GM19463 (cell line): ENCODE data around the gene BEND6.

Experiments
- ATAC-seq: cut with Tn5 transposase; IDR thresholded peaks from one replicate; pipeline ENCODE4 v1.9.1; 2021; ENCODE audit warnings: mild to moderate bottlenecking, moderate library complexity; ENCODE audit not compliant: unreplicated experiment

BEND6 gene

DNA sequence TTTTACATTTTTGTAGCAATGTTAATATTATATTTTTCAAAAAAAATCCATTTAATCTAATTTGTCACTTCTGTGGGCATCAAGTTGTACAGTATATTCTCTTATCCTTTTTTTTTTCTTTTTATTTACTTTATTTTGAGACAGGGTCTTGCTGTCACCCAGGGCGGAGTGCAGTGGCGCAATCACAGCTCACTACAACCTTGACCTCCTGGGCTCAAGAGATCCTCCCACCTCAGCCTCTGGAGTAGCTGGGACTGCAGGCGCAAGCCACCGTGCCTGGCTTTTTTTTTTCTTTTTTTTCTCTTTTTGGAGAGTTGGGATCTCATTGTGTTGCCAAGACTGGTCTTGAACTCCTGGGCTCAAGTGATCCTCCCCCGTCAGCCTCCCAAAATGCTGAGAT, 14.4 kb upstream of the BEND6 start:
- ATAC-seq, result no peak

DNA sequence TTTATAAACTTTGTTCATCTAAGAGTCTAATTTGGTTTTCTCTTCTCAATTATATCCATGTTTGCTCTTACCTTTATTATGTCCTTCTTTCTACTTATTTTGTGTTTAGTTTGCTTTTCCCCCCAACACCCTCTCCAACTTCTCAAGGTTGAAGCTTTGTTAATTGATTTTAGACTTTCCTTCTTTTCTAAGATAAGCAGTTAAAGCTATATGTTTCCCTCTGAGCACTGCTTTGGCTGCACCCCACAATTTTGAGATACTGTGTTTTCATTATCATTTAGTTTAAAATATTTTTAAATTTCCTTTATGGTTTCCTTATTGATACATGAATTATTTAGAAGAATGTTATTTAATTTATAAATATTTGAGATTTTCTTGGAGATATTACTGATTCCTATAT, 13.9 kb upstream of the BEND6 start:
- ATAC-seq, result no peak

DNA sequence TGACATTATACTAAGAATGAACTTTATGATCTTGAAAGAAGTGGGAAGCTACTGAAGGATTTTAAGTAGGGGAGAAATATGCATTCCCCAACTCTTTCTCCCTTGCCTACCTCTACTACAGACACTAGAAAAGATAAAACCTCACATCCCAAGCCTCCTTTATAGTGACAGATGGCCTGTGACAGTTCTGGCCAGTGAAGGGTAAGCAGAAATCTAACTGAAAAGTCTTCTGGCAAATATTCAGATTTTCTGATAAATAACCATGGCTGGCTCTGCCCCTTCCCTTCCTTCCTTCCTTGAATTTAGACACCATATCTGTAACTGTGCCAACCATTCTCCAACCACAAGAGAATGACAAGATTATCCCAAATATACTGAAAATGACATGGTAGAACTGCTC, 10.2 kb upstream of the BEND6 start:
- no peak for ATAC-seq

DNA sequence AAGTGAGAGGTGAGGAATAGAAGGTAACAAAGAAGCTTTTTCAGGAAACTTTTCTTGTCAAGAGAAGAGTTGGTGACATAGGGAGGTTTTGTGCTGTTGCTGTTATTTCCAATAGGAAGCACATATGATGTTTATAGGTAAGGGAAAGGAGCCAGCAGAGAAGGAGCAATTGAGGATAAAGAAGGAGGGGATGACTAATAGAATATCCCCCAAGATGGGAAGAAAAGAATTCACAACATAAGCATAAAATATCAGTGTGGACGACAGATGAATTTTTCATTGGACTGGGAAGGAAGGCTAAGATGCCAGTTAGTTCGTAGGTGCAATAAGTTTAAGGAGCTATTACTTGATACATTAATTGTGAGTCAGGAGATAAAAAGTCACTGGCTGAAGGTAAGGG, 8.5 kb upstream of the BEND6 start:
- ATAC-seq, result no peak

DNA sequence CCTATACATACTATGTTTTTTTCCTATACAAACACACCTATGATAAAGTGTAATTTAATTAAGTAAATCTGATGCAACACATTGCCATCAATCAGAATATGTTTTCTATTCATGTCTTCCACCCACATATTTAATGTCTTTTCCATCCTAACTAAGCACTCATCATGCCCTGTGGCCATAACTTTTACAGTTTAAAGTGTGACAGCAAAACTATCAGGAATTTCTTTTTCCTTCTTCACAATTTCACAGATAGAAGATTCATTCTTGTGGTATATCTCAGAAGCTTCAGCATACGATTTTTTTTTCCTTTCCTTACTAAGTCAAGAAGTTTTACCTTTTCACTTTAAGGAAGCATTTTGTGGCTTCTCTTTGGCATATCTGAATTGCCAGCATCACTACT, 7.0 kb upstream of the BEND6 start:
- ATAC-seq, result no peak

DNA sequence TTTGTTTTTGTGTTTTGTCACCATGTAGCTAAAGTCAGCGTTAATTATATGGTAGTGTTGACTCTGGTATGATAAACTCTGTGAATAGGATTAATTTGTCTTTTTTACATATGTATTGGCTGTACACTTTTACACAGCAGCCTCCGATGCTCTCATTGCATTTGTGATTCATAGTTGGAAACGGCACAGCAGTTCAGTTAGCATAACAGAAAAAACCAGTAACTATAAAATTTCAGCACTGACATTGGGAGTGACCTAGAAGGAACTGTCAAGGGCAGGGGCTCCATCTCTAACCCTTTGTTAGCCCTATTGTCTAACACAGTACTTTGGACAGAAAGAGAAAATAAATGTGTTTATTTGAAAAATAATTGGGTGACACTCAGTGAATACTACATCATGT, 5.6 kb upstream of the BEND6 start:
- ATAC-seq, result no peak

DNA sequence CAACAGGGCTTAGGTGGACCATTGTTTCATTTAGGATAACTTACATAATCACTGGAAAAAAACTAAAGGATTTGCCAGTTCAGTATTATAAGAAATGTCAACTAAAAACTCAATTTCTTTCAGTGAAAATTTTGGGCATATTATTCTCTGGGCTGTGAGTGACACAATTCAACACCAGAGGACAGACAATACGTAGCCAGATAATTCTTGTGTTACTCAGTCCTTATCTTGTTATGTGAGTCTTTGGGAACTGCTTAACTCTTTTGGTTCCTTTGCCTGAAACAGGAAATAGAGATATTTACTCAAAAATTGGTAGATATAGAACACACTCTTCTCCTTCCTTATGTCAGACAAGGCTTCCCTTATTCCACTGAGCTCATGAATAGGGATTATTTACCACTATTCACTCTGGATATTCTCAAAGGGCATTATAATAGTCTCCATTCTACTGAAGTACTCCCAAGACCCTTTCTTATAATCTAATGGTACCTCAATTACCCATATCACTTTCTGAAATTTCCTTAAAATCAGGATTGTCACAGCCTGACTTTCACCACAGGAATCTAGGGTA, 4.9 kb upstream of the BEND6 start:
- ATAC-seq, result no peak

DNA sequence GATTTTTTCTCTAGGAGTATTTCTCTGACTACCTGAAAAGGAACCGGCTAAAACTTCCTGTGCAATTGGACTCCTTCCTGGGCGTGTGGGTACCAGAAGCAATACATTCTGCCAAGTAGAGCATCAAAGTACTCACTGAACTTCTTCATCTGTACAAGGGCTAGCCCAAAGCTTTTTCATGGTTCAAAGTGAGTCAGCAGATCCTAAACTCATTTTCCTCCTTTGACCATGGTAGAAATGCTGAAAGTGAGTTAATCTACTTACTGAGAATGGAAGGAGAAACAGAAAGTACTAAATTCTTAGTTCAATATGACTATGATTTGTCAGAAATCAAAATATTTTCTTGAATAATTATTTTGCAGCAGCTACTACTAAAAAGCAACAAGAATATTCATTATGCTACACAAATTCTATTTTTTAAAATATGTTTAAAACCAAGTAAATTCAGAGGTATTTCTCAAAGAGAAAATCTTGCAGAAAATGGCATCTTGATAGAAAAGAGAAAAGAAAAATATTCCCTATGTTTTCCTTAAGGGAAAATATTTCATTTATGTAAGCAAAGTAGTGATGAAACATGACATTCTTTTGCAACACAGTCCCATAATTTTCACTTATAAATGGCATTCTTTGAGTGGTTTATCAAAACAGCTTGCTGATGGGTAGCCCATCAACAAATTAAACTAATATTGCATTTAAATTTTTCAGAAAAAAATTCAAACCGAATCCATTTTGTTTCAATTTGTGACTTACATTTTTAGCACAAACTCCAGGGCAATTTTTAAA, 3.7 kb upstream of the BEND6 start:
- ATAC-seq, result no peak

DNA sequence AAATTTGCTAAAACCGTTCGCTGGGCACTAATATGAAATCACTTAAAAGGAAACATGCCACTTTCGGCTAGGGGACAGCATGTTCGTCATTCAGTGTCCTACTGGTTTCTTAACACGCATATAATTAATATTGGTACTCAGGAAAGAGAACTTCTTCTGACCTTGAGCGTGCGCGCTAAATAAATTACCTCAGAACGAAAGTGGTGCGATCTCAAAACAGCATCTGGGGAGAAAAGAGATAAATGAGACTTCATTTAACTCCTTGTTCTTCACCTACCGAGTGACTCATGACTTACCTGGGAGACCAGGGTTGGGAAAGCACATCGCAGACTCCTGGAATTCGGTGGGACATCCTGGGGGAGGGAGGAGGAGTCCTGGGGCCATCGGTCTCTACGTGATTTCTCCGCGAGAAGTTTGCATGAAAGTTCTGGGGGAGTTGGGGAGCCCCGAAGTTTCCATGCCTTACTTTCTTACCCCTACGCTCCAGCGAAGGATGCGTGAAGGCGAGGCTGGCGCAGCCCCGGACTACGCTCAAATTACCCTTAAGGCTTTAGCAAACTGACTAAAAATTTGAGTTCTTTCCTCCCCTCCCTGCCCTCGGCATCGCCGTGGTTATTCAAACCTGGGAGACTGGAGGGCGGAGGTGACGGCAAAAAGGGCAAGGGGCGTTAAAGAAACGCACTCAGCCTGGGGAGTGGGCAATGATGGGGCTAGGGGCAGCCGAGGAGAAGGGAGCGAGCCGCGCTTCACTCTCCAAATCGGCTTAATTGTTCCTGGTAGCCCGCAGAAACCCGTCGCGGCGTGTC, 1.1 kb upstream of the BEND6 start:
- ATAC-seq, result peak; percentile 13

DNA sequence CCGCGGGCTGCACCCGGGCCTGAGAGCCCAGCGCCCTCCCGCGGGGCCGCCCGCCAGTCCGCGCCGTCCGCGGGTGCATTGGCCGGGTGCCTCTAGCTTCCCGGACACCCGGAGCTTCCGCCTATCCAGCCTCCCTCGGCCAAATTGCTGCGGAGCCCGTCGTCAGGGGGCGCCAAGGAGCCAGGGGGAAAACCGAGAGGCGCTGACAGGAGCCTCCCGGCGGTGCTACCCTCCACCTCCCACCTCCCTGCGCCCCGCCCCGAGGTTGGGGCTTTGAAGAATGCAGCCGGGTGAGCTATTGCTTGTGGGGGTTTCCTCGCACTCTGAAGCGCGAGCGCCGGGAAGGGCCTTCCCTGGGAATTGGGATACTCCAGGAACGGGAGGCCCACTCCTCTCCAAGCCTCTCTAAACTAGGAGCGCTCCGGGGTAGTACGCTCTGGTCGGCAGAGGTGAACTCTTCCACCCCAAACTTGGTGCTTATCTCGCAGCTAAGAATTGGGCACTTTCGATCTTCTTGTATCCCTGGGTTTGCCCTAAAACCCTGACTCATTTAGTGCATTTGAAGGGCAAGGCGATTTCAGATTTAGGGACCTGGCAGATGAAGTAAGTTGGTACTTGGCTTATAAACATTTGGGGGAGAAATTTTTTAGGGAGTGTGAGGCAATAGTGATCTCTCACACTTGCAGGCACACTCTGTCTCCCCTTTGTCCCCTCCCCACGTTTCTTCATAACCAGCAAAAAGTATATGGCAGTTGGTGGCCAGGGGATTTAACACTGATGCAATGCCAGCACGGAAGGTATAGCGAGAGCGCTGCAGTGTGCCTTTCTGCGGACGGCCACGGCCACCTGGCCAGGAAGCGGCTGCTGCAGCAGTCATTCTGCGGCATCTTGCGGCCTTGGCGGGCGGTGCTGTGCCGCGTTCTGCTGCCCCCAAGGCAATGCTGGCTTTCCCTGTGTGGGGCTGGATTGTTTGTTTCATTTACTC, 556 bp downstream of the BEND6 start:
- peak; percentile 59 for ATAC-seq

DNA sequence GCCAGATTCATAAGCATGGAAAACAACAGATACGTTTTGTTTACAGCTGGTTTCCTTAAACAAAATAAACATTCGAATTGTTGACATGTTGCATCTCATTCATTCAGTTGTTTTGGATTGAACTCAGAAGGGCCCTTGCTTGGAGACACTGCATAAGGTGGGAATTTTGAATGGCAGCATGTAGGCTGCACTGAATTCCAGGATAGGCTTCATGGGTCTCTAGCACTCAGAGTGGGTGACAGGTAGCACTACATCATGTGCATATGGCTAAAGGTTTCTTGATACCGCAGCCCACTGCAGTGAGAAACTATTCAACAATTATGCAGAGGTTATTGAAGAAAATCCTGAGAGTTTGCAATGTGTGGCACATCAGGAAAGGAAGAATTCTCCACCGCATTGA, 1.6 kb downstream of the BEND6 start:
- no peak for ATAC-seq

DNA sequence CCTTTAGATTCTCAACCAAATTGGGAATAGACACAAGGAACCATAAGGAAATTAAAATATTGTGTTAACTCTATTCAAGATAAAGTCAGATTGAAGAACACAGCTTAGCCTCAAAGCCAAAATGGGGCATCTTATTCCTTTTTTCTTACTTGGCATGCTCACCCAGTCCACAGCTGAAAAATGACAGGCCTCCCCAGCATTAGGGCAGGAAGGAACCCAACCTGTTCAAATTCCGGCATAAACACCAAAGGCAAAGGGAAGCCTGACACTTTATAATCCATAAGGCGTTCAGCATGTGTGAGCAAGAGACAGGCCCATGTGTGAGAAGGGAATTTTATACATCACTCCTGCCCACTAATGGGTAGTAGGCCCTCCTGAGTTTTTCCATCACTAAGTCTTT, 2.9 kb downstream of the BEND6 start:
- ATAC-seq, result no peak

DNA sequence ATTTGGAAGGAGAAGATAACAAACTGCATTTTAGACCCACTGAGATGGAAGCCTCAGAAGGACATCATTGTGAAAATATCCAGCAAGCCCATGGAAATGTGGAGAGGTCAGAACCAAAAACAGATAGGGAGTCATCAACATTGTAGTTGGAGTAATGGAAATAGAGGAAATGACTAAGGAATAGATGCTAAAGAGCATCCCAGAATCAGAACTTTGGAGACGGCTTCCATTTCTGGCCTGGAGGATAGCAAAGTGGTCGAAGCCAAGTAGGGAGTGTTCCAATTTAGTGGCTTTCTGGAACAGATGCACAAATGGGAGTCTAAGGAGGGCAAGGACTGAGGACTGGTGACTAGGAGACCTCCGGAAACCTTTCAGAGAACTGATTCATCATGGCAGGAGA, 3.6 kb downstream of the BEND6 start:
- no peak for ATAC-seq

DNA sequence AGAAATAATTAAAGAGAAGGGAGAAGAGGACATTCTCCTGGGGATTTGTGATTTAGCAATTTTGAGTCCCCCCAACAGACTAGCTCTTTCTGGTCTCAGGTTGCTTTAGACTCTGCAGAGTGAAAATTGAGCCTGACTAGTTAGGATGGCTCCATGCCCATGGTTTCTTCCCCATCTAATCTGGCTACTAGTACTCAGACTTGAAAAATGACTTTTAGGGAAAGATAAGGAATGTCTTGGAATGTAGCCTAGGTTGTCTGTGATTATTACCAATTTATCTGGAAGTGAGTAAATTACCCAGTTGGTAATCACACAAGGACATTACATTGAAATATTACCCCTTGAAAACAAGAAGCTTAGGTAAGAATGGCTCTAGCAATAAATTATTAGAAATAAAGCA, 4.2 kb downstream of the BEND6 start:
- ATAC-seq, result no peak

DNA sequence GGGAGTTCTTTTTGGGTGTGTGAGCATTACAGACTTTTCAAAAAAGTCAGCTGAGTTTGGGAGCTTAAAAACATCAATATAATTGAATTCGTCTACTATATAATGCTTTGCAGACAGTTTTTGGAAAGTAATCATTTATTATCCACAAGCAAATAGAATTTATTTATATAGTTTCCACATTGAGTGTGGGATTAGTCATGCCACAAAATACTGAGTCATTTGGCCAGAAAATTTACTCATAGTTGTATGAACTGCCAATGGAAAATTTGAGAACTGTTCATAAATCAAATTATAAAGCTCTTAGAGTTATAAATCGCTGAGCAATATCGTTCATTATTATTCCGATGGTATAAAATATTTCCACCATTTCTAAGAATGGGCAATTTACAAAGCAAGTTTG, 5.0 kb downstream of the BEND6 start:
- no peak for ATAC-seq

DNA sequence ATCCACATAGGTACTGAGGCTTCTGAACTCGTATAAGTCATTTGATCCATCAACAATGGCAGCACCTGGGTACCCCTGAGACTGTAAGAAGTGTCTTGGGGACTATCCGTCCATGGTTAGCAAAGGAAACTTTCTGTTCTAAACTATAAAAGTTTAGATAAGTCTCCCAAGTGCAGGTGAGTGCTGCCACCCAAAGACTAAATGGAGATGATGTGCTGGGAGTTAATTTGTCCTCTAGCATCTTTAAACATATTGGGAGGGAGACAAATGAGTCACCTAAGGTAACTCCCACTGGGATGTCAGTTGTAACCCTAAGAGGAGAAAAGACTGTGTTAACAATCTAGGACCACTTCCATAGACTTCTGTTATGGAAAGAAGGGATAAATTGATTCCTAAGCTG, 6.2 kb downstream of the BEND6 start:
- no peak for ATAC-seq

DNA sequence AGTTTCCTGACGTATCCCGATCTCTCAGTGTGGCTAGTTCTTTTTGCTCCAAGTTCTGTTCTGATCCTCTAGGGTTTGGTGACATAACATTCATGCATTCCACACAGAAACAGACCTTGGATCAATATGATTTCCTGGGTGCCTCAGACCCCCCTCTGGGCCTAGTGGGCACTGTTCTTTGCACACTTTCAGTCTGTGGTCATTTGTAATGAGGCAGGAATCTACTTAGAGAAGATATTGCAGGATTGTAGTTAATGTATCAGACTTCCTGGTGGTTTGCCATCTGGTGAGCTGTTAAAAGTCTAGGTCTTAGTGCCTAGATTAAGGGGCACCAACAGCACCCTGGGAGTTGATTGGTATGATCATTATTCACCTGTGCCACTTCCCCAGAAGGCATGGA, 7.5 kb downstream of the BEND6 start:
- no peak for ATAC-seq

DNA sequence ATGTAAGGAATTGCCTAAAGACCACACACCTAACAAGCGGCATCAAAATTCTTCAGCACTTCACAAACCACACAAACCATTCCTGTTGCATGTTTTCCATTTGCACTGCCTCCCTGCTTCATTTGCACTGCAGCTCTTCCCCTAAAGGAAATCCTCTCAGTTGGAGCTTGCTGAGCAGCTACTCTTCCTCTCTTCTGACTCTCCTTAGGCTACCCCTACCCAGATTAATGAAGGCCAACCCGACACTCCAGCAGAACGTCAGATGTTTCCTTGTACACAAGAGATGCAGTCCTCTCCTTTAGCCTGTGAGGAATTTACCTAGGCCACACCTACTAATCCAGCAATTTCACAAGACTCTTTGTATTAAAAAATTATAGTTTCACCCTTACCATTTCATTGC, 8.1 kb downstream of the BEND6 start:
- ATAC-seq, result no peak

DNA sequence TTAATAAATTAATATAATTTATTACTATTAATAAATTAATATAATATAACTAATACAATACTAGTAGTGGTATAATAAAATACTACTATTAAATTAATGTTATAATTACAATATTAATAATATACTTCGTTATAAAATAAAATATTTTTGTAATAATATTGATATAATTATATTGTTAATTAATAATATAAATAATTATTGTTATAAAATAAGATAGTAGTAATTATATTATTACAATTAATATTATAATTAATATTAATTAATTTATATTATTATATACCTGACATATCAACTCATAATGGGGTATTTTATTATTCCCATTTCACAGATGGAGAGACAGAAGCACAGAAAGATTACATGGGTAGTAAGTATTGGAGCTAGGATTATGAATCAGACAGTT, 8.9 kb downstream of the BEND6 start:
- no peak for ATAC-seq

DNA sequence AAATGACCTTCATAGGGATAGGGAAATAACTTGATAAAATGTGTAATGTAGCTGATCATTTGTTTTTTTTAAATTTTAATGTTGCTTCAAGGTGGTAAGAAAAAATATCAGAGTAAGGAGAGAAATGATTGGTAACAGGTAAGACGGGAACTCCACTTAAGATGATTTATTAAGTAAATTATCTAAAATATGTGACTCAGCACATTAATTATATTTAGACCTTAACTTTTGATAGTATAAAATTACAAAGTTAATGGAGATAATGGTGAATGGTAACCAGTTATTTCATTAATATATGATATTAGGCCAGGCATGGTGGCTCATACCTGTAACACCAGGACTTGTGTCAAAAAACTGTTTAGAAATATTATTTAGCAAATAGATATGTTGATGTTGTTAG, 10.2 kb downstream of the BEND6 start:
- ATAC-seq, result no peak

DNA sequence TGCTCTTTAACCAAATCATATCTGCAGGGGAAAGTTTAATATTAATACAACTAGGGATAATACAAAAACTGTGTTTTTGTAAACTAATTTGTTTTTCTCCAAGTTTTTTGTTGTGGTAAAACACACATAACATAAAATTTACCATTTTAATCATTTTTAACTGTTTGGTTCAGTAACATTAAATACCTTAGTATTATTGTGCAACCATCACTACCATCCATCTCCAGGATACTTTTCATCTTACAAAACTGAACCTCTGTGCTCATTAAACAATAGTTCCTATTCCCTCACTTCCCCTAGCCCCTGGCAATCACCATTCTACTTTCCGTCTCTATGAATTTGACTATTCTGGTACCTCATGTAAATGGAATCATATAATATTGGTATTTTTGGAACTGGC, 15.9 kb downstream of the BEND6 start:
- ATAC-seq, result no peak
